Thyroid gland (tissue), 4 donors: ENCODE results near the gene GRID2IP.

Source experiments
- POLR2A ChIP-seq, 2 donors: fragments of 450-650 bp; IDR thresholded peaks; one replicate each; pipeline ENCODE4 v1.6.1; 2017; ENCODE audit warnings: antibody characterized with exemption in 2 of 2, mild to moderate bottlenecking in 2 of 2, moderate library complexity in 1 of 2
- TF ChIP-seq, protein P1 (sequence below), 6 experiments: fragments of 200-600 bp in 3 of 6; fragments of 450-650 bp in 3 of 6; sonication (generic) in 3 of 6; IDR thresholded peaks; one replicate each; pipeline ENCODE4 v1.5.1; 2016 to 2019; ENCODE audit warnings: antibody characterized with exemption in 6 of 6, mild to moderate bottlenecking in 2 of 6, inconsistent platforms in 1 of 6, moderate library complexity in 1 of 6

DNA sequence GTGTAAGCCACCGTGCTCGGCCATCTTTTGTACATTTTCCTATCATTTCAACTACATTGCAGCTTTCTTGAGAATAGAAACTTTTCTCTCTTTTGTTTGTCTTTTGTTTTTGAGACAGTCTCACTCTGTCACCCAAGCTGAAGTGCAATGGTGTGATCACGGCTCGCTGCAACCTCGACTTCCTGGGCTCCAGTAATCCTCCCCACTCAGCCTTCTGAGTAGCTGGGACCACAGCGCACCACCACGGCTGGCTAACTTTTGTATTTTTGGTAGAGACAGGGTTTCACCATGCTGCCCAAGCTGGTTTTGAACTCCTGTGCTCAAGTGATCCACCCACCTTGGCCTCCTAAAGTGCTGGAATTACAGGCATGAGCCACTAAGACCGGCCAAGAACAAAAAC is 72.2 kb downstream of the GRID2IP start:
- TF ChIP-seq, protein P1, sequence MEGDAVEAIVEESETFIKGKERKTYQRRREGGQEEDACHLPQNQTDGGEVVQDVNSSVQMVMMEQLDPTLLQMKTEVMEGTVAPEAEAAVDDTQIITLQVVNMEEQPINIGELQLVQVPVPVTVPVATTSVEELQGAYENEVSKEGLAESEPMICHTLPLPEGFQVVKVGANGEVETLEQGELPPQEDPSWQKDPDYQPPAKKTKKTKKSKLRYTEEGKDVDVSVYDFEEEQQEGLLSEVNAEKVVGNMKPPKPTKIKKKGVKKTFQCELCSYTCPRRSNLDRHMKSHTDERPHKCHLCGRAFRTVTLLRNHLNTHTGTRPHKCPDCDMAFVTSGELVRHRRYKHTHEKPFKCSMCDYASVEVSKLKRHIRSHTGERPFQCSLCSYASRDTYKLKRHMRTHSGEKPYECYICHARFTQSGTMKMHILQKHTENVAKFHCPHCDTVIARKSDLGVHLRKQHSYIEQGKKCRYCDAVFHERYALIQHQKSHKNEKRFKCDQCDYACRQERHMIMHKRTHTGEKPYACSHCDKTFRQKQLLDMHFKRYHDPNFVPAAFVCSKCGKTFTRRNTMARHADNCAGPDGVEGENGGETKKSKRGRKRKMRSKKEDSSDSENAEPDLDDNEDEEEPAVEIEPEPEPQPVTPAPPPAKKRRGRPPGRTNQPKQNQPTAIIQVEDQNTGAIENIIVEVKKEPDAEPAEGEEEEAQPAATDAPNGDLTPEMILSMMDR (IDR thresholded peaks at IDR 0.05): no peak
- TF ChIP-seq POLR2A (IDR thresholded peaks at IDR 0.05): no peak
